Measurements from ENCODE around the gene MUCL3.

DNA sequence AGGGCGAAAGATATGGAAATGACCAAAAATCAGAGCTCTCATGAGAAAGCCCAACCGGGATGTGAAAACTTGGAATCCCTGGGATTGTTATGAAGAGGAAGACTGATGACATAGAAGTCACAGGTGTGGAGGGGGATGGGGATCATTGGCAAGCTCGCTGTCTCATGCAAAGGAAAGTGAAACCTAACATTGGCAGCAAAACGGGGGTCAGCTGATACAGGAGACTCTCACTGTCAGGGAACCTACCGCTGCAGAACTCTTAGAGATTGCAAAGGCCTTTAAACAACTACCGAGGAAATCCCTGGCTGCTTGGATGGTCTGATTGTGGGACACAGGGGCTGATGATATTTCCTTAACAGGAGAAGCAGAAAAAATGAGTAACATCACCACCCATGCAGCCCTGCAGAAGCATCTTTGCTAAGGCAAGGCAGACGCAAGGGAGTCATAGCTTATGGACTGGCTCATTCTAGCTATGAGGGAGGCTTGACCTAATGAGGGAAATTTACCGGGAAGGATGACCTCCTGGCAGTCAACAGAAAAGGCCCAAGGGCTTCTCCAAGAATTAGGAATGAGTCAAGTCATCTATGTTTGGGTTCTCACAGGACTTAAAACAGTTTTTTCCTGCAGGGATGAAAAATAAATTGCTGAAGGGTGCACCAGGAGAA is 49.8 kb downstream of the MUCL3 start:
- TF ChIP-seq, protein P1, sequence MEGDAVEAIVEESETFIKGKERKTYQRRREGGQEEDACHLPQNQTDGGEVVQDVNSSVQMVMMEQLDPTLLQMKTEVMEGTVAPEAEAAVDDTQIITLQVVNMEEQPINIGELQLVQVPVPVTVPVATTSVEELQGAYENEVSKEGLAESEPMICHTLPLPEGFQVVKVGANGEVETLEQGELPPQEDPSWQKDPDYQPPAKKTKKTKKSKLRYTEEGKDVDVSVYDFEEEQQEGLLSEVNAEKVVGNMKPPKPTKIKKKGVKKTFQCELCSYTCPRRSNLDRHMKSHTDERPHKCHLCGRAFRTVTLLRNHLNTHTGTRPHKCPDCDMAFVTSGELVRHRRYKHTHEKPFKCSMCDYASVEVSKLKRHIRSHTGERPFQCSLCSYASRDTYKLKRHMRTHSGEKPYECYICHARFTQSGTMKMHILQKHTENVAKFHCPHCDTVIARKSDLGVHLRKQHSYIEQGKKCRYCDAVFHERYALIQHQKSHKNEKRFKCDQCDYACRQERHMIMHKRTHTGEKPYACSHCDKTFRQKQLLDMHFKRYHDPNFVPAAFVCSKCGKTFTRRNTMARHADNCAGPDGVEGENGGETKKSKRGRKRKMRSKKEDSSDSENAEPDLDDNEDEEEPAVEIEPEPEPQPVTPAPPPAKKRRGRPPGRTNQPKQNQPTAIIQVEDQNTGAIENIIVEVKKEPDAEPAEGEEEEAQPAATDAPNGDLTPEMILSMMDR (IDR thresholded peaks at IDR 0.05), result no peak
- TF ChIP-seq POLR2A (IDR thresholded peaks at IDR 0.05), result no peak

Data from lower leg skin (tissue), 3 donors.